Measurements from ENCODE around the gene PGAP6. TPM values are rescaled to one million over a fixed set of nuclear protein-coding genes. Genes with fewer than 3 reads are reported as not detected.
A peak's percentile ranks its signal among the peaks of the same experiment; 100 is the strongest.

PGAP6 gene
- total RNA-seq = 10 to 100 TPM; 31.6 to 83.3 (median 62.2) TPM

- intact Hi-C loops (cut with DNase I) = loop anchor here (10.0 kb wide), 1 partner anchor 103 kb away; no protein-coding TSS in a partner anchor
- Histone ChIP-seq H3K27me3 (no peaks in the 10 kb centered on the region), H3K27ac (peak within 1 kb of the TSS; percentile 58 to 86 (median 83)), H3K4me1 (peaks cover 28 to 33% of the 10 kb centered on the region in 2 donors), H3K9me3 (no peaks in the 10 kb centered on the region), H3K36me3 (peaks cover 0 to 5% of the 10 kb centered on the region in 2 donors), H3K4me3 (replicated peaks in 1 of 3) (peak within 1 kb of the TSS; percentile 84 to 98 (median 91))
- TF ChIP-seq CTCF (IDR thresholded peaks at IDR 0.05) = no peak
- TF ChIP-seq POLR2A (IDR thresholded peaks at IDR 0.05) = peak in 1 of 2 donors; percentile 54
- WGBS, 2 donors = 0 to 1% methylated on average over 16 to 28 of the region's 123 CpGs
- peak; percentile 70 to 71 for DNase-seq
Observed at GRCh38 chr16:381789-382717, at the start of gene PGAP6. Gene PGAP6 (minus strand): TSS chr16:381978. CDS start chr16:381821, 157 bp downstream.

GRCh38 chr16:430904-431303, 49.1 kb upstream of the PGAP6 start:
- Histone ChIP-seq H3K9me3 (no peaks in the 10 kb centered on the region), H3K4me1 (peaks cover 13% of the 10 kb centered on the region in 2 donors), H3K36me3 (no peaks in the 10 kb centered on the region), H3K27ac (no peak overlapping the region), H3K27me3 (no peaks in the 10 kb centered on the region), H3K4me3 (replicated peaks in 1 of 3) (no peak overlapping the region)
- 97 to 98% methylated on average over 7 of the region's 7 CpGs for WGBS, 2 donors
- DNase-seq = no peak
- intact Hi-C loops (cut with DNase I) = no loop called here
- TF ChIP-seq CTCF (IDR thresholded peaks at IDR 0.05) = no peak
- no peak for TF ChIP-seq POLR2A (IDR thresholded peaks at IDR 0.05)

GRCh38 chr16:427250-427649, 45.5 kb upstream of the PGAP6 start:
- no peaks in the 10 kb centered on the region for H3K36me3 ChIP-seq
- H3K9me3 ChIP-seq = no peaks in the 10 kb centered on the region
- H3K4me1 ChIP-seq = peaks cover 19 to 21% of the 10 kb centered on the region in 2 donors
- no peak for DNase-seq
- intact Hi-C loops (cut with DNase I) = no loop called here
- WGBS, 2 donors = 55 to 63% methylated on average over 10 of the region's 10 CpGs
- H3K4me3 ChIP-seq (replicated peaks in 1 of 3) = peak overlapping the region in 2 of 3 donors; percentile 16 to 56
- no peaks in the 10 kb centered on the region for H3K27me3 ChIP-seq
- H3K27ac ChIP-seq = no peak overlapping the region
- TF ChIP-seq POLR2A (IDR thresholded peaks at IDR 0.05) = no peak
- TF ChIP-seq CTCF (IDR thresholded peaks at IDR 0.05) = no peak

- Histone ChIP-seq H3K9me3 (no peaks in the 10 kb centered on the region), H3K4me1 (peaks cover 19 to 21% of the 10 kb centered on the region in 2 donors), H3K27me3 (no peaks in the 10 kb centered on the region), H3K4me3 (replicated peaks in 1 of 3) (peak overlapping the region; percentile 16 to 65 (median 56)), H3K36me3 (no peaks in the 10 kb centered on the region), H3K27ac (peak overlapping the region in 2 of 3 donors; percentile 10 to 53)
- intact Hi-C loops (cut with DNase I) = no loop called here
- DNase-seq = no peak
- TF ChIP-seq POLR2A (IDR thresholded peaks at IDR 0.05) = no peak
- TF ChIP-seq CTCF (IDR thresholded peaks at IDR 0.05) = no peak
- WGBS, 2 donors = 14 to 19% methylated on average over 10 to 13 of the region's 13 CpGs
Observed at GRCh38 chr16:426906-427249, 45.1 kb upstream of the PGAP6 start.
